ENCODE data around the gene TMPRSS4. TPM values are rescaled to one million over a fixed set of nuclear protein-coding genes. Genes with fewer than 3 reads are reported as not detected.

Gene TMPRSS4
- total RNA-seq, 6 experiments from 2014 or later = 0.35 to 0.51 TPM; not detected in 4

- no peaks in the 10 kb centered on the region for H3K36me3 ChIP-seq
- H3K4me3 ChIP-seq = peak overlapping the region in 1 of 3 donors; percentile 57
- no peak overlapping the region for H3K27ac ChIP-seq
- TF ChIP-seq POLR2A (IDR thresholded peaks at IDR 0.05) = no peak
- TF ChIP-seq, protein P1, sequence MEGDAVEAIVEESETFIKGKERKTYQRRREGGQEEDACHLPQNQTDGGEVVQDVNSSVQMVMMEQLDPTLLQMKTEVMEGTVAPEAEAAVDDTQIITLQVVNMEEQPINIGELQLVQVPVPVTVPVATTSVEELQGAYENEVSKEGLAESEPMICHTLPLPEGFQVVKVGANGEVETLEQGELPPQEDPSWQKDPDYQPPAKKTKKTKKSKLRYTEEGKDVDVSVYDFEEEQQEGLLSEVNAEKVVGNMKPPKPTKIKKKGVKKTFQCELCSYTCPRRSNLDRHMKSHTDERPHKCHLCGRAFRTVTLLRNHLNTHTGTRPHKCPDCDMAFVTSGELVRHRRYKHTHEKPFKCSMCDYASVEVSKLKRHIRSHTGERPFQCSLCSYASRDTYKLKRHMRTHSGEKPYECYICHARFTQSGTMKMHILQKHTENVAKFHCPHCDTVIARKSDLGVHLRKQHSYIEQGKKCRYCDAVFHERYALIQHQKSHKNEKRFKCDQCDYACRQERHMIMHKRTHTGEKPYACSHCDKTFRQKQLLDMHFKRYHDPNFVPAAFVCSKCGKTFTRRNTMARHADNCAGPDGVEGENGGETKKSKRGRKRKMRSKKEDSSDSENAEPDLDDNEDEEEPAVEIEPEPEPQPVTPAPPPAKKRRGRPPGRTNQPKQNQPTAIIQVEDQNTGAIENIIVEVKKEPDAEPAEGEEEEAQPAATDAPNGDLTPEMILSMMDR (IDR thresholded peaks at IDR 0.05) = no peak
- H3K27me3 ChIP-seq = peaks cover 0 to 7% of the 10 kb centered on the region in 2 donors
- intact Hi-C loops (cut with DNase I) = loop anchor here in 1 of 2 donors (10.0 kb wide), 1 partner anchor 150 kb away; no protein-coding TSS in a partner anchor
- no peaks in the 10 kb centered on the region for H3K9me3 ChIP-seq
- H3K4me1 ChIP-seq = peaks cover 0 to 7% (median 0%) of the 10 kb centered on the region in 4 donors
- DNase-seq = no peak
- no peak for ATAC-seq
- 32% methylated on average over 14 of the region's 20 CpGs for WGBS (ENCODE audit: insufficient coverage, low coverage, low lambda C conversion rate, missing lambda C conversion rate)
These were observed 67.7 kb downstream of the TMPRSS4 start for GRCh38 chr11:118144301-118145268.

GRCh38 chr11:118145285-118146227 lies 68.7 kb downstream of the TMPRSS4 start:
- Histone ChIP-seq H3K4me3 (peak overlapping the region; percentile 53 to 57 (median 55)), H3K27me3 (peaks cover 0 to 7% of the 10 kb centered on the region in 2 donors)

DNA sequence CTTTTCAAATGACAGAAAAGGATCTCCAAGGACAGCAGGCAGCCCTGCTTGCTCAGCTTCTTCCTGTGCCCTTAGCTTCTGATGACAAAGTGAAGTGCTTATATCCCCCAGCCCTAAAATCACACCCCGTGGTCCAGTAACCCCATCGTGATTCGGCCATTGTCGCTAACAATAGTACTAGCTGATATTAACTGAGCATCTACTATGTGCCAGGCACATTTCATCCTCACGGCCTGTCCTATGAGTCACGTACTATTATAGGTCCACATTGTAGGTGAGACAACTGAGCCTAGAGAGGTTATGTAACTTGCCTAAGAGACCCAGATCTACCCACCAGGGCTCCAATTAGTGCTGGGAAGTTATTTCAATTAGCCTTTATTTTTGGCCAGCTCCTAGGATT lies 69.7 kb downstream of the TMPRSS4 start:
- ATAC-seq = no peak
- Histone ChIP-seq H3K27me3 (peaks cover 0 to 7% of the 10 kb centered on the region in 2 donors), H3K4me1 (peaks cover 0 to 7% (median 0%) of the 10 kb centered on the region in 4 donors), H3K36me3 (no peaks in the 10 kb centered on the region), H3K27ac (no peak overlapping the region), H3K4me3 (no peak overlapping the region), H3K9me3 (no peaks in the 10 kb centered on the region)
- no peak for DNase-seq
- TF ChIP-seq, protein P1 (IDR thresholded peaks at IDR 0.05) = no peak
- TF ChIP-seq POLR2A (IDR thresholded peaks at IDR 0.05) = no peak
- 82% methylated on average over 3 of the region's 6 CpGs for WGBS (ENCODE audit: insufficient coverage, low coverage, low lambda C conversion rate, missing lambda C conversion rate)
- intact Hi-C loops (cut with DNase I) = loop anchor here in 1 of 2 donors (10.0 kb wide), 1 partner anchor 148 kb away; no protein-coding TSS in a partner anchor

More at GRCh38 chr11:118145285-118146227, 68.7 kb downstream of the TMPRSS4 start:
- DNase-seq = peak; percentile 92 to 93 (median 93)
- no peak for TF ChIP-seq POLR2A (IDR thresholded peaks at IDR 0.05)
- TF ChIP-seq, protein P1 (IDR thresholded peaks at IDR 0.05) = peak in 3 of 4 donors; percentile 93 to 99 (median 95)
- Histone ChIP-seq H3K4me1 (peaks cover 0 to 7% (median 0%) of the 10 kb centered on the region in 4 donors), H3K9me3 (no peaks in the 10 kb centered on the region), H3K36me3 (no peaks in the 10 kb centered on the region), H3K27ac (no peak overlapping the region)
- WGBS (ENCODE audit: insufficient coverage, low coverage, low lambda C conversion rate, missing lambda C conversion rate) = 5% methylated on average over 27 of the region's 78 CpGs
- intact Hi-C loops (cut with DNase I) = loop anchor here in 1 of 2 donors (10.0 kb wide), 1 partner anchor 149 kb away; no protein-coding TSS in a partner anchor
- ATAC-seq = peak; percentile 98 to 99 (median 98)

DNA sequence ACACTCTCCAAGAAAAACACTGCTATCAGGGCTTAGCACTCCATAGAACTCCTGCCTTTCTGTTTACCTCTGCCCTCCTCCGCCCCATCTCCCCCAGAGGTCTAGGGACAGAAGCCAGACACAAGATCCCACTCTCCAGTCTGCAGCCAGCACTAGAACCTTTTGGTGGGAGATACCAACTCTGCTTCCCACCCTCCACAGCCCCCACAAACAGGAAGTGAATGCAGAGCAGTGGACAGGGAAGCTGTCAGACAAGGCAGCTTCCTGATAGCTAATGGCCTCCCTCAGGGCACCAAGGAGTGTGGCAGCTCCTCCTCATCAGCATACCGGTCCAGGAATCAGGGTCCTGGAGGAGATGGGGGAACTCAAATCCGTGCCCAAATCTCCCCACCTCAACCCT lies 70.6 kb downstream of the TMPRSS4 start:
- no peak overlapping the region for H3K4me3 ChIP-seq
- TF ChIP-seq, protein P1 (IDR thresholded peaks at IDR 0.05) = no peak
- TF ChIP-seq POLR2A (IDR thresholded peaks at IDR 0.05) = no peak
- no peaks in the 10 kb centered on the region for H3K36me3 ChIP-seq
- intact Hi-C loops (cut with DNase I) = loop anchor here in 1 of 2 donors (10.0 kb wide), 1 partner anchor 147 kb away; no protein-coding TSS in a partner anchor
- H3K4me1 ChIP-seq = peaks cover 0 to 8% (median 0%) of the 10 kb centered on the region in 4 donors
- no peaks in the 10 kb centered on the region for H3K9me3 ChIP-seq
- ATAC-seq (no peak), DNase-seq (peak in 1 of 3 donors; percentile 17)
- WGBS (ENCODE audit: insufficient coverage, low coverage, low lambda C conversion rate, missing lambda C conversion rate) = 71% methylated on average over 2 of the region's 3 CpGs
- peaks cover 0 to 10% of the 10 kb centered on the region in 2 donors for H3K27me3 ChIP-seq
- no peak overlapping the region for H3K27ac ChIP-seq

Measured in right lobe of liver (tissue), 6 donors.